ENCODE data around the gene CCDC91.

DNA sequence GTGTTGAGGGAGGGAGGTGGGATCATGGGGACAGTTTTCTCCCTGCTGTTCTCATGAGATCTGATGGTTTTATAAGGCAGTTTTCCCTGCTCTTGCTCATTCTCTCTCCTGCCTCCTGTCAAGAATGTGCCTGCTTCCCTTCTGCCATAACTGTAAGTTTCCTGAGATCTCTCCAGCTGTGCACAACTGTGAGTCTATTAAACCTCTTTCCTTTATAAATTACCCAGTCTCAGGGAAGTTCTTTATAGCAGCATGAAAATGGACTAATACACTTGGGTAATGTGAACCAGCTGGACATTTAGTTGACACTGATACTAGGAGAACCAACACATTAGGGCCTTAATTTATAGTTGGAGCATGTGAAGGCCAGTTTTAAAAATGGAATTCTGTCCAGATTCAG is 12.4 kb upstream of the CCDC91 start:
- TF ChIP-seq, protein P1, sequence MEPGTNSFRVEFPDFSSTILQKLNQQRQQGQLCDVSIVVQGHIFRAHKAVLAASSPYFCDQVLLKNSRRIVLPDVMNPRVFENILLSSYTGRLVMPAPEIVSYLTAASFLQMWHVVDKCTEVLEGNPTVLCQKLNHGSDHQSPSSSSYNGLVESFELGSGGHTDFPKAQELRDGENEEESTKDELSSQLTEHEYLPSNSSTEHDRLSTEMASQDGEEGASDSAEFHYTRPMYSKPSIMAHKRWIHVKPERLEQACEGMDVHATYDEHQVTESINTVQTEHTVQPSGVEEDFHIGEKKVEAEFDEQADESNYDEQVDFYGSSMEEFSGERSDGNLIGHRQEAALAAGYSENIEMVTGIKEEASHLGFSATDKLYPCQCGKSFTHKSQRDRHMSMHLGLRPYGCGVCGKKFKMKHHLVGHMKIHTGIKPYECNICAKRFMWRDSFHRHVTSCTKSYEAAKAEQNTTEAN (CRISPR knock-in tag; IDR thresholded peaks at IDR 0.05) = no peak
- TF ChIP-seq, protein P2, sequence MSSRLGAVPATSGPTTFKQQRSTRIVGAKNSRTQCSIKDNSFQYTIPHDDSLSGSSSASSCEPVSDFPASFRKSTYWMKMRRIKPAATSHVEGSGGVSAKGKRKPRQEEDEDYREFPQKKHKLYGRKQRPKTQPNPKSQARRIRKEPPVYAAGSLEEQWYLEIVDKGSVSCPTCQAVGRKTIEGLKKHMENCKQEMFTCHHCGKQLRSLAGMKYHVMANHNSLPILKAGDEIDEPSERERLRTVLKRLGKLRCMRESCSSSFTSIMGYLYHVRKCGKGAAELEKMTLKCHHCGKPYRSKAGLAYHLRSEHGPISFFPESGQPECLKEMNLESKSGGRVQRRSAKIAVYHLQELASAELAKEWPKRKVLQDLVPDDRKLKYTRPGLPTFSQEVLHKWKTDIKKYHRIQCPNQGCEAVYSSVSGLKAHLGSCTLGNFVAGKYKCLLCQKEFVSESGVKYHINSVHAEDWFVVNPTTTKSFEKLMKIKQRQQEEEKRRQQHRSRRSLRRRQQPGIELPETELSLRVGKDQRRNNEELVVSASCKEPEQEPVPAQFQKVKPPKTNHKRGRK (CRISPR knock-in tag; IDR thresholded peaks at IDR 0.05; ENCODE audit: borderline replicate concordance) = no peak
- no peak for TF ChIP-seq TEAD4 (CRISPR knock-in tag; IDR thresholded peaks at IDR 0.05)
- TF ChIP-seq, protein P3, sequence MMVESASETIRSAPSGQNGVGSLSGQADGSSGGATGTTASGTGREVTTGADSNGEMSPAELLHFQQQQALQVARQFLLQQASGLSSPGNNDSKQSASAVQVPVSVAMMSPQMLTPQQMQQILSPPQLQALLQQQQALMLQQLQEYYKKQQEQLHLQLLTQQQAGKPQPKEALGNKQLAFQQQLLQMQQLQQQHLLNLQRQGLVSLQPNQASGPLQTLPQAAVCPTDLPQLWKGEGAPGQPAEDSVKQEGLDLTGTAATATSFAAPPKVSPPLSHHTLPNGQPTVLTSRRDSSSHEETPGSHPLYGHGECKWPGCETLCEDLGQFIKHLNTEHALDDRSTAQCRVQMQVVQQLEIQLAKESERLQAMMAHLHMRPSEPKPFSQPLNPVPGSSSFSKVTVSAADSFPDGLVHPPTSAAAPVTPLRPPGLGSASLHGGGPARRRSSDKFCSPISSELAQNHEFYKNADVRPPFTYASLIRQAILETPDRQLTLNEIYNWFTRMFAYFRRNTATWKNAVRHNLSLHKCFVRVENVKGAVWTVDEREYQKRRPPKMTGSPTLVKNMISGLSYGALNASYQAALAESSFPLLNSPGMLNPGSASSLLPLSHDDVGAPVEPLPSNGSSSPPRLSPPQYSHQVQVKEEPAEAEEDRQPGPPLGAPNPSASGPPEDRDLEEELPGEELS (CRISPR knock-in tag; IDR thresholded peaks at IDR 0.05) = no peak
- TF ChIP-seq, protein P4, sequence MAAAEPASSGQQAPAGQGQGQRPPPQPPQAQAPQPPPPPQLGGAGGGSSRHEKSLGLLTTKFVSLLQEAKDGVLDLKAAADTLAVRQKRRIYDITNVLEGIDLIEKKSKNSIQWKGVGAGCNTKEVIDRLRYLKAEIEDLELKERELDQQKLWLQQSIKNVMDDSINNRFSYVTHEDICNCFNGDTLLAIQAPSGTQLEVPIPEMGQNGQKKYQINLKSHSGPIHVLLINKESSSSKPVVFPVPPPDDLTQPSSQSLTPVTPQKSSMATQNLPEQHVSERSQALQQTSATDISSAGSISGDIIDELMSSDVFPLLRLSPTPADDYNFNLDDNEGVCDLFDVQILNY (CRISPR knock-in tag; IDR thresholded peaks at IDR 0.05) = no peak
- TF ChIP-seq, protein P5, sequence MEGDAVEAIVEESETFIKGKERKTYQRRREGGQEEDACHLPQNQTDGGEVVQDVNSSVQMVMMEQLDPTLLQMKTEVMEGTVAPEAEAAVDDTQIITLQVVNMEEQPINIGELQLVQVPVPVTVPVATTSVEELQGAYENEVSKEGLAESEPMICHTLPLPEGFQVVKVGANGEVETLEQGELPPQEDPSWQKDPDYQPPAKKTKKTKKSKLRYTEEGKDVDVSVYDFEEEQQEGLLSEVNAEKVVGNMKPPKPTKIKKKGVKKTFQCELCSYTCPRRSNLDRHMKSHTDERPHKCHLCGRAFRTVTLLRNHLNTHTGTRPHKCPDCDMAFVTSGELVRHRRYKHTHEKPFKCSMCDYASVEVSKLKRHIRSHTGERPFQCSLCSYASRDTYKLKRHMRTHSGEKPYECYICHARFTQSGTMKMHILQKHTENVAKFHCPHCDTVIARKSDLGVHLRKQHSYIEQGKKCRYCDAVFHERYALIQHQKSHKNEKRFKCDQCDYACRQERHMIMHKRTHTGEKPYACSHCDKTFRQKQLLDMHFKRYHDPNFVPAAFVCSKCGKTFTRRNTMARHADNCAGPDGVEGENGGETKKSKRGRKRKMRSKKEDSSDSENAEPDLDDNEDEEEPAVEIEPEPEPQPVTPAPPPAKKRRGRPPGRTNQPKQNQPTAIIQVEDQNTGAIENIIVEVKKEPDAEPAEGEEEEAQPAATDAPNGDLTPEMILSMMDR (IDR thresholded peaks at IDR 0.05) = no peak
- TF ChIP-seq, protein P6, sequence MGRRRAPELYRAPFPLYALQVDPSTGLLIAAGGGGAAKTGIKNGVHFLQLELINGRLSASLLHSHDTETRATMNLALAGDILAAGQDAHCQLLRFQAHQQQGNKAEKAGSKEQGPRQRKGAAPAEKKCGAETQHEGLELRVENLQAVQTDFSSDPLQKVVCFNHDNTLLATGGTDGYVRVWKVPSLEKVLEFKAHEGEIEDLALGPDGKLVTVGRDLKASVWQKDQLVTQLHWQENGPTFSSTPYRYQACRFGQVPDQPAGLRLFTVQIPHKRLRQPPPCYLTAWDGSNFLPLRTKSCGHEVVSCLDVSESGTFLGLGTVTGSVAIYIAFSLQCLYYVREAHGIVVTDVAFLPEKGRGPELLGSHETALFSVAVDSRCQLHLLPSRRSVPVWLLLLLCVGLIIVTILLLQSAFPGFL (CRISPR knock-in tag; IDR thresholded peaks at IDR 0.05; ENCODE audit: borderline replicate concordance) = no peak
- TF ChIP-seq, protein P7, sequence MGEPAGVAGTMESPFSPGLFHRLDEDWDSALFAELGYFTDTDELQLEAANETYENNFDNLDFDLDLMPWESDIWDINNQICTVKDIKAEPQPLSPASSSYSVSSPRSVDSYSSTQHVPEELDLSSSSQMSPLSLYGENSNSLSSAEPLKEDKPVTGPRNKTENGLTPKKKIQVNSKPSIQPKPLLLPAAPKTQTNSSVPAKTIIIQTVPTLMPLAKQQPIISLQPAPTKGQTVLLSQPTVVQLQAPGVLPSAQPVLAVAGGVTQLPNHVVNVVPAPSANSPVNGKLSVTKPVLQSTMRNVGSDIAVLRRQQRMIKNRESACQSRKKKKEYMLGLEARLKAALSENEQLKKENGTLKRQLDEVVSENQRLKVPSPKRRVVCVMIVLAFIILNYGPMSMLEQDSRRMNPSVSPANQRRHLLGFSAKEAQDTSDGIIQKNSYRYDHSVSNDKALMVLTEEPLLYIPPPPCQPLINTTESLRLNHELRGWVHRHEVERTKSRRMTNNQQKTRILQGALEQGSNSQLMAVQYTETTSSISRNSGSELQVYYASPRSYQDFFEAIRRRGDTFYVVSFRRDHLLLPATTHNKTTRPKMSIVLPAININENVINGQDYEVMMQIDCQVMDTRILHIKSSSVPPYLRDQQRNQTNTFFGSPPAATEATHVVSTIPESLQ (CRISPR knock-in tag; IDR thresholded peaks at IDR 0.05) = no peak
- TF ChIP-seq RELA (CRISPR knock-in tag; IDR thresholded peaks at IDR 0.05; ENCODE audit: borderline replicate concordance) = no peak
- TF ChIP-seq, protein P8, sequence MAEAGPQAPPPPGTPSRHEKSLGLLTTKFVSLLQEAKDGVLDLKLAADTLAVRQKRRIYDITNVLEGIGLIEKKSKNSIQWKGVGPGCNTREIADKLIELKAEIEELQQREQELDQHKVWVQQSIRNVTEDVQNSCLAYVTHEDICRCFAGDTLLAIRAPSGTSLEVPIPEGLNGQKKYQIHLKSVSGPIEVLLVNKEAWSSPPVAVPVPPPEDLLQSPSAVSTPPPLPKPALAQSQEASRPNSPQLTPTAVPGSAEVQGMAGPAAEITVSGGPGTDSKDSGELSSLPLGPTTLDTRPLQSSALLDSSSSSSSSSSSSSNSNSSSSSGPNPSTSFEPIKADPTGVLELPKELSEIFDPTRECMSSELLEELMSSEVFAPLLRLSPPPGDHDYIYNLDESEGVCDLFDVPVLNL (CRISPR knock-in tag; IDR thresholded peaks at IDR 0.05; ENCODE audit: borderline replicate concordance, low read depth) = no peak
- TF ChIP-seq ZNF671 (CRISPR knock-in tag; IDR thresholded peaks at IDR 0.05) = no peak
- TF ChIP-seq NR2C2 (CRISPR knock-in tag; IDR thresholded peaks at IDR 0.05) = no peak
- no peak for TF ChIP-seq TCF7 (CRISPR knock-in tag; IDR thresholded peaks at IDR 0.05; ENCODE audit: low read depth)
